Adrenal gland (tissue), 12 donors: ENCODE data around the gene KIF26B. TPM values are rescaled to one million over a fixed set of nuclear protein-coding genes. Genes with fewer than 3 reads are reported as not detected.

Experiments used
- DNase-seq, 7 donors: peaks; one replicate each; pipeline ENCODE4 v3.0.0-alpha.2; 2019 to 2020
- H3K27ac ChIP-seq, 5 donors: fragments of 200-600 bp; sonication (generic) in 4 of 5; 1 replicate in 3 of 5; 2 replicates in 2 of 5; pipeline versions ENCODE4 v1.5.1 to v1.8.0; 2016 to 2020; ENCODE audit warnings: mild to moderate bottlenecking in 1 of 5
- H3K27me3 ChIP-seq: fragments of 200-600 bp; 2 replicates; pipeline ENCODE4 v1.8.0; 2021
- H3K36me3 ChIP-seq, 2 donors: fragments of 200-600 bp; replicated peaks in 1 of 2; 1 replicate in 1 of 2; 2 replicates in 1 of 2; pipeline versions ENCODE4 v1.5.1 to v1.8.0; 2018 to 2022
- H3K4me1 ChIP-seq, 2 donors: fragments of 200-600 bp; replicated peaks in 1 of 2; 1 replicate in 1 of 2; 2 replicates in 1 of 2; pipeline versions ENCODE4 v1.5.1 to v1.8.0; 2018 to 2021
- H3K4me3 ChIP-seq, 4 donors: fragments of 200-600 bp; sonication (generic) in 3 of 4; one replicate each; pipeline ENCODE4 v1.5.1; 2016 to 2018
- H3K9me3 ChIP-seq, 3 donors: fragments of 200-600 bp; sonication (generic) in 1 of 3; replicated peaks in 1 of 3; 1 replicate in 2 of 3; 2 replicates in 1 of 3; pipeline versions ENCODE4 v1.5.1 to v1.8.0; 2016 to 2021
- CTCF ChIP-seq, 6 experiments: fragments of 450-650 bp in 4 of 6; fragments of 200-600 bp in 2 of 6; sonication (generic) in 1 of 6; IDR thresholded peaks; 1 replicate in 5 of 6; 2 replicates in 1 of 6; pipeline versions ENCODE4 v1.5.1 to v1.8.0; 2016 to 2021; ENCODE audit warnings: antibody characterized with exemption in 6 of 6, mild to moderate bottlenecking in 2 of 6, moderate library complexity in 1 of 6
- POLR2A ChIP-seq, 2 donors: fragments of 450-650 bp; IDR thresholded peaks; one replicate each; pipeline ENCODE4 v1.6.1; 2017; ENCODE audit warnings: antibody characterized with exemption in 2 of 2, mild to moderate bottlenecking in 2 of 2, moderate library complexity in 1 of 2
- WGBS, 4 donors: extraction: QIAGEN DNeasy Blood & Tissue Kit in 2 of 4; methylation state at CpG; one replicate each; pipeline versions ENCODE4 v1.1.5 to v1.1.7; 2013 to 2017; 5-methylcytosine and 5-hydroxymethylcytosine counted together
- intact Hi-C, 2 donors: fragments of 100-400 bp; cut with DNase I; formaldehyde crosslinking; loops; one replicate each; pipeline versions ENCODE4 v1.14.1 to v1.15.0; 2022 to 2023
- polyA plus RNA-seq, 3 donors: library from polyadenylated mRNA; stranded (reverse); fragments of 200-250 nt in 2 of 3; fragments of 350-450 nt in 1 of 3; fragmentation: Illumina TruSeq in 1 of 3; extraction: RNeasy Lipid Tissue Mini Kit (QIAGEN cat#74804) in 1 of 3; gene quantifications; one replicate each; pipeline ENCODE4 v1.2.3, GENCODE V29; 2013 to 2014
- total RNA-seq, 9 donors: library from RNA; depleted of rRNA in 4 of 9; stranded (reverse); fragments of >200 nt in 4 of 9; fragments of 120-200 nt in 1 of 9; fragmentation: NEBNext Ultra II Directional in 1 of 9; extraction: Animal tissue kit (Norgen Biotek cat#: 25700) in 1 of 9; gene quantifications; one replicate each; pipeline versions ENCODE4 v1.1.0 to v1.2.4, GENCODE V29; 2013 to 2023
- donor health status: healthy with polysubstance abuse.
- donor health status: Bipolar disorder and iron deficiency.
- donor health status: DM: yes; HTN: yes; CAD: no.
- donor health status: DM: no; HTN: no; CAD: no.
- donor health status: DM: no; HTN: no; CAD: no.
- donor health status: DM: yes; HTN: yes; CAD: no.

The KIF26B gene
- total and polyA plus RNA-seq, 12 donors, result 0.20 to 4.6 (median 2.6) TPM

- Histone ChIP-seq H3K27me3 (no peaks in the 10 kb centered on the region), H3K36me3 (no peaks in the 10 kb centered on the region), H3K9me3 (no peaks in the 10 kb centered on the region), H3K27ac (no peak overlapping the region), H3K4me3 (no peak overlapping the region), H3K4me1 (peaks cover 0 to 7% of the 10 kb centered on the region in 2 donors)
- no peak for TF ChIP-seq POLR2A (IDR thresholded peaks at IDR 0.05)
- no peak for TF ChIP-seq CTCF (IDR thresholded peaks at IDR 0.05)
- intact Hi-C loops, result no loop called here
- WGBS, 4 donors, result 85 to 91% (median 88%) methylated on average over 11 of the region's 11 CpGs
- no peak for DNase-seq
Observed at GRCh38 chr1:245463392-245464165, 308.8 kb downstream of the KIF26B start.

GRCh38 chr1:245464290-245464689, 309.5 kb downstream of the KIF26B start:
- 82 to 88% (median 88%) methylated on average over 15 of the region's 15 CpGs for WGBS, 4 donors
- intact Hi-C loops, result no loop called here
- DNase-seq, result no peak
- H3K9me3 ChIP-seq, result no peaks in the 10 kb centered on the region
- TF ChIP-seq POLR2A (IDR thresholded peaks at IDR 0.05), result no peak
- TF ChIP-seq CTCF (IDR thresholded peaks at IDR 0.05), result no peak
- H3K27ac ChIP-seq, result no peak overlapping the region
- no peak overlapping the region for H3K4me3 ChIP-seq
- no peaks in the 10 kb centered on the region for H3K36me3 ChIP-seq
- H3K27me3 ChIP-seq, result no peaks in the 10 kb centered on the region
- no peaks in the 10 kb centered on the region for H3K4me1 ChIP-seq

- DNase-seq, result no peak
- H3K36me3 ChIP-seq, result no peaks in the 10 kb centered on the region
- intact Hi-C loops, result no loop called here
- no peak overlapping the region for H3K27ac ChIP-seq
- TF ChIP-seq CTCF (IDR thresholded peaks at IDR 0.05) (no peak), POLR2A (IDR thresholded peaks at IDR 0.05) (no peak)
- H3K4me1 ChIP-seq, result no peaks in the 10 kb centered on the region
- no peaks in the 10 kb centered on the region for H3K9me3 ChIP-seq
- no peak overlapping the region for H3K4me3 ChIP-seq
- no peaks in the 10 kb centered on the region for H3K27me3 ChIP-seq
- WGBS, 4 donors, result 85 to 92% (median 87%) methylated on average over 8 to 16 of the region's 16 CpGs
Observed at GRCh38 chr1:245465666-245466065, 310.9 kb downstream of the KIF26B start.

GRCh38 chr1:245466261-245466660, 311.5 kb downstream of the KIF26B start:
- no peaks in the 10 kb centered on the region for H3K27me3 ChIP-seq
- DNase-seq, result no peak
- no peaks in the 10 kb centered on the region for H3K9me3 ChIP-seq
- intact Hi-C loops, result no loop called here
- H3K36me3 ChIP-seq, result no peaks in the 10 kb centered on the region
- no peaks in the 10 kb centered on the region for H3K4me1 ChIP-seq
- TF ChIP-seq POLR2A (IDR thresholded peaks at IDR 0.05) (no peak), CTCF (IDR thresholded peaks at IDR 0.05) (no peak)
- 66 to 75% (median 71%) methylated on average over 7 of the region's 7 CpGs for WGBS, 4 donors
- no peak overlapping the region for H3K27ac ChIP-seq
- no peak overlapping the region for H3K4me3 ChIP-seq
